GM12891 (cell line): ENCODE results near the gene PFKFB4.

Source experiments
- POLR2A ChIP-seq: IDR thresholded peaks from 2 replicates; pipeline ENCODE4 v1.6.1; 2011; ENCODE audit warnings: low read depth, low read length, control low read depth
- POLR2AphosphoS5 ChIP-seq: IDR thresholded peaks from 2 replicates; pipeline ENCODE4 v1.6.1; 2011; ENCODE audit warnings: low read depth, low read length, control low read depth

DNA sequence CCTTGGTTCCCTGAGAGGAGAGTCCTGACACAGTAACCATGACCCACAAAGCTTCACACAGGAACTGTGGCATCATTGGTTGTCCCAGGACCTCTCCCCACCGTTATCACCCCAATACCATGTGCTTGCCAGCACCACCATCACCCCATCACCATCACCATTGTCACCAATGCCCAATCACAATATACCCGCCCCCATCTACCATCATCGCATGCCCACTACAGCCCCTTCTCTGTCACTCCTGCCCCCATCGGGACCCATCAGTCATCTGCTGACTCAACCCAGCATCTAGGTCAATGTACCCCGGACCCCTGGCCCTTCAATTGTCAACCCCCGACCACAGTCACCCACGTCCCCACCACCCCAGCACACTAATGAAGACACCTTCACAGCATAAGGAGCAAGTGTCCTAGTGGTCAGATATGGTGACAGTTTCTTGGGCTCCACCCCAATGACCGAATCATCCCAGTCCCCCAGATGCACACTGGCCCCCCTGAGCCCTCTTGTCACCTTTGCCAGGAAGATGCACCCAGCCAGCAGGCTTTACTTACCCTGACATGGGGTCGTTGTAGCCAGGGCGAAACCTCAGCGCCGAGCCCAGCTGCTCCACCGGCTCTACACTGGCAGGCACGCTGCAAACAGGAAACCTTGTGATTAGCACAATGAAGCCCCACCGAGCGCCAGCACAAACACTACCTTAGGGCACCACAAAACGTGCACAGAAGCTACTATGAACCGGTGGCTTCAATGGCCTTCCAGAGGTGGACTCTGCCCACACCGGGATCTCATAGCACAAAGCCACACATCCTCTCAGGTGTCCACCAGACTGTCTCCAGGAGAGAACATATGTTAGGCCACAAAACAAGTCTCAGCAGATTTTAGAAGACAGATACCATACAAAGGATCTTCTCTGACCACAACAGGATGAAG lies 77.7 kb downstream of the PFKFB4 start:
- TF ChIP-seq POLR2AphosphoS5 (no peak), POLR2A (no peak)
